ENCODE results near the gene QRICH1. TPM values are rescaled to one million over a fixed set of nuclear protein-coding genes. Genes with fewer than 3 reads are reported as not detected.
A peak's percentile ranks its signal among the peaks of the same experiment; 100 is the strongest.

The QRICH1 gene
- total RNA-seq, 1 experiment from 2014 or later = 123 TPM

- TF ChIP-seq ARID4B (CRISPR knock-in tag; IDR thresholded peaks at IDR 0.05; ENCODE audit: borderline replicate concordance) (0 out of 2 replicates have a peak, but pooled peaks have one; percentile 36), AFF4 (CRISPR knock-in tag; IDR thresholded peaks at IDR 0.05; ENCODE audit: borderline replicate concordance) (no peak), STAT6 (CRISPR knock-in tag; conservative IDR thresholded peaks at IDR 0.05; ENCODE audit: low read depth) (no peak), E2F5 (CRISPR knock-in tag; IDR thresholded peaks at IDR 0.05) (no peak), ATF1 (CRISPR knock-in tag; IDR thresholded peaks at IDR 0.05) (peak; percentile 18; the same call in 1 of the 2 replicates), ZNF219 (CRISPR knock-in tag; IDR thresholded peaks at IDR 0.05; ENCODE audit: borderline replicate concordance) (peak; percentile 26; the same call in 1 of the 2 replicates), ZNF416 (CRISPR knock-in tag; IDR thresholded peaks at IDR 0.05) (0 out of 2 replicates have a peak, but pooled peaks have one; percentile 51), ZNF263 (CRISPR knock-in tag; IDR thresholded peaks at IDR 0.05; ENCODE audit: low read depth) (no peak), GABPB1 (CRISPR knock-in tag; IDR thresholded peaks at IDR 0.05) (no peak), ZNF425 (CRISPR knock-in tag; conservative IDR thresholded peaks at IDR 0.05) (no peak), TEAD1 (CRISPR knock-in tag; IDR thresholded peaks at IDR 0.05) (0 out of 2 replicates have a peak, but pooled peaks have one; percentile 3), EMX1 (CRISPR knock-in tag; IDR thresholded peaks at IDR 0.05) (peak; percentile 3; the same call in 1 of the 2 replicates), HMGXB4 (CRISPR knock-in tag; IDR thresholded peaks at IDR 0.05) (no peak)
These were observed 76.5 kb downstream of the QRICH1 start (continued) for GRCh38 chr3:49017229-49017970.

Data from WTC11 (cell line).